Measurements from ENCODE around the gene VPS37B. TPM values are rescaled to one million over a fixed set of nuclear protein-coding genes. Genes with fewer than 3 reads are reported as not detected.

Gene VPS37B
- total and polyA plus RNA-seq, 2 donors: 8.9 to 28.2 TPM

GRCh38 chr12:122852336-122853275, 43.3 kb downstream of the VPS37B start:
- Histone ChIP-seq H3K36me3 (ENCODE audit: control insufficient read depth in 2 of 2, insufficient read depth in 2 of 2, low read length in 1 of 2) (peaks cover 58 to 62% of the 10 kb centered on the region in 2 donors), H3K9me3 (ENCODE audit: control insufficient read depth in 2 of 2, insufficient read depth in 1 of 2, low read length in 1 of 2) (no peaks in the 10 kb centered on the region), H3K27me3 (ENCODE audit: control insufficient read depth in 2 of 2, insufficient read depth in 1 of 2, low read length in 1 of 2) (no peaks in the 10 kb centered on the region), H3K4me1 (ENCODE audit: control insufficient read depth in 2 of 2, insufficient read depth in 2 of 2, low read length in 2 of 2) (peaks cover 0 to 16% of the 10 kb centered on the region in 2 donors), H3K27ac (ENCODE audit: low read depth in 1 of 2, low read length in 1 of 2) (peak overlapping the region in 1 of 2 donors; percentile 68), H3K4me3 (ENCODE audit: low read length in 2 of 2) (no peak overlapping the region)
- DNase-seq (ENCODE audit: low read depth in 6 of 9, low spot score in 9 of 9): no peak
- WGBS: 90% methylated on average over 18 of the region's 18 CpGs

- H3K27ac ChIP-seq (ENCODE audit: low read depth in 1 of 2, low read length in 1 of 2): peak overlapping the region; percentile 47 to 68
- no peaks in the 10 kb centered on the region for H3K27me3 ChIP-seq (ENCODE audit: control insufficient read depth in 2 of 2, insufficient read depth in 1 of 2, low read length in 1 of 2)
- no peak for DNase-seq (ENCODE audit: low read depth in 6 of 9, low spot score in 9 of 9)
- peaks cover 0 to 16% of the 10 kb centered on the region in 2 donors for H3K4me1 ChIP-seq (ENCODE audit: control insufficient read depth in 2 of 2, insufficient read depth in 2 of 2, low read length in 2 of 2)
- 90% methylated on average over 5 of the region's 5 CpGs for WGBS
- H3K36me3 ChIP-seq (ENCODE audit: control insufficient read depth in 2 of 2, insufficient read depth in 2 of 2, low read length in 1 of 2): peaks cover 50 to 58% of the 10 kb centered on the region in 2 donors
- H3K4me3 ChIP-seq (ENCODE audit: low read length in 2 of 2): no peak overlapping the region
- H3K9me3 ChIP-seq (ENCODE audit: control insufficient read depth in 2 of 2, insufficient read depth in 1 of 2, low read length in 1 of 2): no peaks in the 10 kb centered on the region
Measured at GRCh38 chr12:122851820-122852219, 44.1 kb downstream of the VPS37B start.

GRCh38 chr12:122850695-122851350, 45.1 kb downstream of the VPS37B start:
- no peaks in the 10 kb centered on the region for H3K9me3 ChIP-seq (ENCODE audit: control insufficient read depth in 2 of 2, insufficient read depth in 1 of 2, low read length in 1 of 2)
- no peaks in the 10 kb centered on the region for H3K27me3 ChIP-seq (ENCODE audit: control insufficient read depth in 2 of 2, insufficient read depth in 1 of 2, low read length in 1 of 2)
- no peak overlapping the region for H3K4me3 ChIP-seq (ENCODE audit: low read length in 2 of 2)
- no peak overlapping the region for H3K27ac ChIP-seq (ENCODE audit: low read depth in 1 of 2, low read length in 1 of 2)
- peaks cover 40 to 51% of the 10 kb centered on the region in 2 donors for H3K36me3 ChIP-seq (ENCODE audit: control insufficient read depth in 2 of 2, insufficient read depth in 2 of 2, low read length in 1 of 2)
- no peak for DNase-seq (ENCODE audit: low read depth in 6 of 9, low spot score in 9 of 9)
- WGBS: 96% methylated on average over 27 of the region's 27 CpGs
- H3K4me1 ChIP-seq (ENCODE audit: control insufficient read depth in 2 of 2, insufficient read depth in 2 of 2, low read length in 2 of 2): peaks cover 0 to 25% of the 10 kb centered on the region in 2 donors

- Histone ChIP-seq H3K27me3 (ENCODE audit: control insufficient read depth in 2 of 2, insufficient read depth in 1 of 2, low read length in 1 of 2) (no peaks in the 10 kb centered on the region), H3K4me3 (ENCODE audit: low read length in 2 of 2) (no peak overlapping the region), H3K4me1 (ENCODE audit: control insufficient read depth in 2 of 2, insufficient read depth in 2 of 2, low read length in 2 of 2) (peaks cover 0 to 31% of the 10 kb centered on the region in 2 donors), H3K9me3 (ENCODE audit: control insufficient read depth in 2 of 2, insufficient read depth in 1 of 2, low read length in 1 of 2) (no peaks in the 10 kb centered on the region), H3K27ac (ENCODE audit: low read depth in 1 of 2, low read length in 1 of 2) (no peak overlapping the region), H3K36me3 (ENCODE audit: control insufficient read depth in 2 of 2, insufficient read depth in 2 of 2, low read length in 1 of 2) (peaks cover 37 to 43% of the 10 kb centered on the region in 2 donors)
- WGBS: 96% methylated on average over 14 of the region's 14 CpGs
- DNase-seq (ENCODE audit: low read depth in 6 of 9, low spot score in 9 of 9): no peak
Measured at GRCh38 chr12:122850048-122850445, 45.9 kb downstream of the VPS37B start.

- Histone ChIP-seq H3K4me1 (ENCODE audit: control insufficient read depth in 2 of 2, insufficient read depth in 2 of 2, low read length in 2 of 2) (peaks cover 0 to 31% of the 10 kb centered on the region in 2 donors), H3K9me3 (ENCODE audit: control insufficient read depth in 2 of 2, insufficient read depth in 1 of 2, low read length in 1 of 2) (no peaks in the 10 kb centered on the region), H3K27ac (ENCODE audit: low read depth in 1 of 2, low read length in 1 of 2) (no peak overlapping the region), H3K27me3 (ENCODE audit: control insufficient read depth in 2 of 2, insufficient read depth in 1 of 2, low read length in 1 of 2) (no peaks in the 10 kb centered on the region), H3K36me3 (ENCODE audit: control insufficient read depth in 2 of 2, insufficient read depth in 2 of 2, low read length in 1 of 2) (peaks cover 33 to 38% of the 10 kb centered on the region in 2 donors), H3K4me3 (ENCODE audit: low read length in 2 of 2) (no peak overlapping the region)
- DNase-seq (ENCODE audit: low read depth in 6 of 9, low spot score in 9 of 9): no peak
- 91% methylated on average over 26 of the region's 26 CpGs for WGBS
Measured at GRCh38 chr12:122849352-122850047, 46.4 kb downstream of the VPS37B start.

GRCh38 chr12:122848471-122849351, 47.2 kb downstream of the VPS37B start:
- 91% methylated on average over 36 of the region's 36 CpGs for WGBS
- H3K36me3 ChIP-seq (ENCODE audit: control insufficient read depth in 2 of 2, insufficient read depth in 2 of 2, low read length in 1 of 2): peaks cover 27 to 31% of the 10 kb centered on the region in 2 donors

GRCh38 chr12:122847921-122848421, 48.0 kb downstream of the VPS37B start:
- Histone ChIP-seq H3K27me3 (ENCODE audit: control insufficient read depth in 2 of 2, insufficient read depth in 1 of 2, low read length in 1 of 2) (no peaks in the 10 kb centered on the region), H3K4me1 (ENCODE audit: control insufficient read depth in 2 of 2, insufficient read depth in 2 of 2, low read length in 2 of 2) (peaks cover 0 to 27% of the 10 kb centered on the region in 2 donors), H3K27ac (ENCODE audit: low read depth in 1 of 2, low read length in 1 of 2) (no peak overlapping the region), H3K9me3 (ENCODE audit: control insufficient read depth in 2 of 2, insufficient read depth in 1 of 2, low read length in 1 of 2) (no peaks in the 10 kb centered on the region), H3K36me3 (ENCODE audit: control insufficient read depth in 2 of 2, insufficient read depth in 2 of 2, low read length in 1 of 2) (peaks cover 26 to 30% of the 10 kb centered on the region in 2 donors), H3K4me3 (ENCODE audit: low read length in 2 of 2) (no peak overlapping the region)
- WGBS: 97% methylated on average over 16 of the region's 16 CpGs
- DNase-seq (ENCODE audit: low read depth in 6 of 9, low spot score in 9 of 9): no peak

More at GRCh38 chr12:122848471-122849351, 47.2 kb downstream of the VPS37B start:
- no peak for DNase-seq (ENCODE audit: low read depth in 6 of 9, low spot score in 9 of 9)
- H3K4me1 ChIP-seq (ENCODE audit: control insufficient read depth in 2 of 2, insufficient read depth in 2 of 2, low read length in 2 of 2): peaks cover 0 to 28% of the 10 kb centered on the region in 2 donors
- H3K9me3 ChIP-seq (ENCODE audit: control insufficient read depth in 2 of 2, insufficient read depth in 1 of 2, low read length in 1 of 2): no peaks in the 10 kb centered on the region
- H3K27ac ChIP-seq (ENCODE audit: low read depth in 1 of 2, low read length in 1 of 2): no peak overlapping the region
- H3K4me3 ChIP-seq (ENCODE audit: low read length in 2 of 2): no peak overlapping the region
- no peaks in the 10 kb centered on the region for H3K27me3 ChIP-seq (ENCODE audit: control insufficient read depth in 2 of 2, insufficient read depth in 1 of 2, low read length in 1 of 2)

- DNase-seq (ENCODE audit: low read depth in 6 of 9, low spot score in 9 of 9): no peak
- Histone ChIP-seq H3K36me3 (ENCODE audit: control insufficient read depth in 2 of 2, insufficient read depth in 2 of 2, low read length in 1 of 2) (peaks cover 24 to 30% of the 10 kb centered on the region in 2 donors), H3K27ac (ENCODE audit: low read depth in 1 of 2, low read length in 1 of 2) (no peak overlapping the region), H3K4me1 (ENCODE audit: control insufficient read depth in 2 of 2, insufficient read depth in 2 of 2, low read length in 2 of 2) (peaks cover 0 to 27% of the 10 kb centered on the region in 2 donors), H3K4me3 (ENCODE audit: low read length in 2 of 2) (no peak overlapping the region), H3K9me3 (ENCODE audit: control insufficient read depth in 2 of 2, insufficient read depth in 1 of 2, low read length in 1 of 2) (no peaks in the 10 kb centered on the region), H3K27me3 (ENCODE audit: control insufficient read depth in 2 of 2, insufficient read depth in 1 of 2, low read length in 1 of 2) (no peaks in the 10 kb centered on the region)
- 95% methylated on average over 5 of the region's 5 CpGs for WGBS
Measured at GRCh38 chr12:122847516-122847836, 48.4 kb downstream of the VPS37B start.

Data from thymus (tissue), 11 donors.